ENCODE data around the gene P2RY14. TPM values are rescaled to one million over a fixed set of nuclear protein-coding genes. Genes with fewer than 3 reads are reported as not detected.

P2RY14 gene
- total and polyA plus RNA-seq, 2 of the 13 experiments (the other 11 are each of a cell fraction or from before 2014, with no cell fraction given): not detected

- TF ChIP-seq ZNF451 (CRISPR knock-in tag; IDR thresholded peaks at IDR 0.05) (no peak), ZNF496 (CRISPR knock-in tag; IDR thresholded peaks at IDR 0.05; ENCODE audit: insufficient replicate concordance) (no peak), TEAD3 (CRISPR knock-in tag; optimal IDR thresholded peaks at IDR 0.05; ENCODE audit: borderline replicate concordance) (no peak), CENPBD1 (CRISPR knock-in tag; IDR thresholded peaks at IDR 0.05; ENCODE audit: borderline replicate concordance, low read depth) (no peak)
These were observed 75.3 kb downstream of the P2RY14 start, which contains the start of gene GPR171 (continued) for GRCh38 chr3:151203051-151203420.

DNA sequence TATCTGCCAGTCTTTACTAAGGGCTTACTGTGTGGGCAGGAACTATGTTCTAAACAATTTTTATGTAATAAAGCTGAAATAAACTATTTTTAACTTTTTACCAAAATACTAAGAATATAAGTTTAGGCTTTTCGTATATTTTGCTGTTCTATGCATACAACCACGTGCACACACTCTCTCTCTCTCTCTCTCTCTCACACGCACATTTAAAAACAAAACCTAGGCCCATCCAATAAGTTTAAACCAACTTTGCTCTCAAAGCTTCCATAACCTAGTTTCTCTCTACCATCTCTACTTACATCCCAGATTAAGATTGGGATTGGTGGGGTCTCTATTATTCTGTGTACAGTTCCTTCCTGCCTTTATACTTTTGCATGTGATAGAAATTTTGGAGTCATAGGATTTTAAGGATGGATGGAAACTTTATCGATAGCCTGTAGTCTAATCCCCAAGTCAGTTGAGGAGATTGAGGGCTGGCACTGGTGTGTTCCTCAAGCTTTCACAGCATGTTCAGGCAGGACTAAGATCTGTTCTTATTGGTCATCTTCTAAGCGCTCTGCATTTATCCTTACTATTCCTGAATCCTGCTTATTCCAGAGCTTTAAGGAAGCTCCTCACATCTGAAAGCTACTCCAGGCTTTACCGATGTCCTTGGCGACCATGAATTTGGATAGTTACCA is 77.2 kb downstream of the P2RY14 start:
- Histone ChIP-seq H3K4me3 (replicated peaks in 1 of 3; ENCODE audit: insufficient read depth in 1 of 3, low read depth in 2 of 3, low read length in 3 of 3) (no peak overlapping the region), H4K20me1 (ENCODE audit: insufficient read depth, low read length) (no peaks in the 10 kb centered on the region), H2AFZ (ENCODE audit: low read length) (no peak overlapping the region), H3K36me3 (replicated peaks in 1 of 2; ENCODE audit: control insufficient read depth in 1 of 2, insufficient read depth in 2 of 2, low read length in 2 of 2) (no peaks in the 10 kb centered on the region), H3K27me3 (ENCODE audit: control insufficient read depth in 1 of 2, insufficient read depth in 2 of 2, low read length in 2 of 2) (no peaks in the 10 kb centered on the region), H3K79me2 (ENCODE audit: insufficient read depth, low read length) (no peaks in the 10 kb centered on the region), H3K4me1 (ENCODE audit: insufficient read depth, low read length) (peaks cover 66% of the 10 kb centered on the region), H3K9me3 (ENCODE audit: low read length) (no peaks in the 10 kb centered on the region), H3K9ac (ENCODE audit: insufficient read depth, low read depth, low read length) (no peak overlapping the region), H3K27ac (ENCODE audit: extremely low read length, insufficient read depth, low read length) (no peak overlapping the region), H3K4me2 (ENCODE audit: low read depth, low read length) (no peak overlapping the region)
- ATAC-seq: no peak
- WGBS (ENCODE audit: low lambda C conversion rate): 99% methylated on average over 7 of the region's 7 CpGs
- no peak for FAIRE-seq
- CTCF ChIA-PET (ENCODE audit: low intra/inter-chr PET ratio, low total read pairs): no interaction called here
- TF ChIP-seq MED8 (CRISPR knock-in tag; IDR thresholded peaks at IDR 0.05; ENCODE audit: insufficient replicate concordance) (peak; percentile 25), ZNF607 (CRISPR knock-in tag; IDR thresholded peaks at IDR 0.05; ENCODE audit: borderline replicate concordance) (no peak)
- BruUV-seq (replicated peaks): no TSS peak
- POLR2A ChIA-PET: interaction anchor here (2.0 to 2.5 kb wide), 2 partner anchors 10 to 23 kb away, joined by 12 to 13 read pairs; no protein-coding TSS in a partner anchor
- DNase-seq (ENCODE audit: low spot score): no peak
- in situ Hi-C loops (cut with HindIII; ENCODE audit: extremely low pct_ligation_motif_present, low pct_unique_long_range_greater_than_20kb) (loop anchor here (25.0 kb wide), 1 partner anchor 586 kb away; no protein-coding TSS in a partner anchor), intact Hi-C loops (cut with micrococcal nuclease; ENCODE audit: unreplicated experiment) (no loop called here)

Data from HepG2 (cell line).